ENCODE data around the gene CDH16.

Gene CDH16

DNA sequence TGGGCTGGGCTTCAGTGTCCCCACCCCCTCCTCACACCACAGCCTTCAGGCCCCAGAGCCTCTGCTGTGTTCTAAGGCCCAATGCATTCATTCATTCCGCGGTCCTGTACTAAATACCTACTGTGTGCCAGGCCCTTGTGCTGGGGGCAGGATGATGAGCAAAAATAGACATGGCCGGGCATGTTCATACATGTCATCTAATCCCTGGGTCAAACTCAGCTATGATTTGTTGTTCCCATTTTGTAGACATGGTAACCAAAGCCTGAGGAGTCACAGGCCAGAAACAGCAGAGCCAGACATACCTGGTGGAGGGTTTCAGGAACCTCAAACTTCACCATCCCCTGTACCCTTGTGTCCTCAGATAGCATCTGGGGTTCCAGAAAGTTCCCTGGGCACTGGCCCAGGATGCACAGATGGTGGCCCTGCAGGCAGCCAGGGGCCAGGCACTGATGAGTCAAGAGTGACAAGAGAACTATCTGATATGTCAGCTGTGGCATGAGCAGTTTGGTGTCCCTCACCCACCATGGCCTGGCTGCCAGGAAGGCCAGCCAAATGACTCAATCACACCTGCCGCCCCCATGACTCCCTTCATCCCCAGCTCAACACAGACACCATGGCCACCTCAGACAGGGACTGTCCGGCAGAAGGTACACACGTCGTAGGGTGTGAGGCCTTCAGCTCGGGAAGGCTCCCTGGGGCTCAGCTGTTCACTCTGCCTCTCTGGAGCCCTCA is 9.4 kb upstream of the CDH16 start:
- no peak for DNase-seq

DNA sequence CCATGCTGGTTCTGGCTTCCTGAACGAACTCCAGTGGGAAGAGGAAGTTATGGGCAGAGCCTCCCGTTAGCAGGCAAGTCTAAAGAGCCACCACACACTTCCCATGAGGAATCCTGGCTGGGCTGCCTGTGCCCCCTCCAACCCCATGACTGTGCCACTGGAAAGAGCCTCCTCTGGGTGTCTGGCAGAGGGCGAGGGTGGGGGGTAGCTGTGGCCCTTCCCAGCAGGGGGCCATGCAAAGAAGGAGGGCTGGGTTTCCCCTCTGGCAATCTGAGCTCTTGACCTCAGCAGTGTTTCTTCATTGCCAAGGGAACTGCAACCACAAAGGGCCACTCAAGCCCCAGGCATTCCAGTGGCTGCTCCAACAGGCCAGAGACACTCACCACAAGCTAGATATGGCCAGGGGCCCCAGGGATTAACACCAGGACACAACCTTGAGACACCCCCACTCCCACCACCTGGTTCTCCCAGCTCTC is 8.3 kb upstream of the CDH16 start:
- peak; percentile 81 for DNase-seq

DNA sequence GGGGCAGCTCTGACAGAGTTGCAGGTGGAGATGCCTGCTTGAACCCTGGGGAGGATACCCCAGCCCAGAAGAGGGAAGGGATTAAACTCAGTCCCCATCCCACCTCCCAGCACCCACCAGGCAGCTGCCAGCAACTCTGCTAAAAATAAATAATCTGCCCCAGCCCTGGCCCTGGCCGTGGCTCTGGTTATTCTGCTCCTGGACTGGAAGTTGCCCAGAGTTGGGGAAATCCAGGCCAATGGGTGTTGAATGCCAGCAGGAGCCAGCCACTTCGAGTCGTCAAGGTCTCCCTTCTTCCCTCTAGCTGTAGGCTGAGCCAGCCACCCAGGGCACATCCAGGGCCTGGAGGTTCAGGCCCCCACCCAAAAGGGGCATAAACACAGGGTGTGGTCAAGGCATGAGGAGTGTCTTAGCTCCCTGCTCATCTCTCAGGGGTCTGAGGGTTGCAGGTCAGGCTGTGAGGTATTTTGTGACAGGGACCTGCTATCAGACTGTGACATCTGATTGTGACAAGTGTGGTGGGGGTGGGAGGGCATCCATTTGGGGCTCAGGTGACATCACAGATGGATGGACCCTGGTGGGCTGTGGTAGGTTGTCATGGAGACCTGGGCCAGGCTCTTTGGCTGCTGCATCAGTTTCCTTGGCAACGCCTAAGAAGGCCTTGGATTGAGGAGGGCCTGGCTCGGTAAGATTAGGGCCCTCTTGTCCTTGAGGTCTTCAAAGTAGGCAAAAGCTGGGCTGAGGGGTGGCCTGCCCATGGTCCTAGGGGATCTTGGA is 7.7 kb upstream of the CDH16 start:
- no peak for DNase-seq

DNA sequence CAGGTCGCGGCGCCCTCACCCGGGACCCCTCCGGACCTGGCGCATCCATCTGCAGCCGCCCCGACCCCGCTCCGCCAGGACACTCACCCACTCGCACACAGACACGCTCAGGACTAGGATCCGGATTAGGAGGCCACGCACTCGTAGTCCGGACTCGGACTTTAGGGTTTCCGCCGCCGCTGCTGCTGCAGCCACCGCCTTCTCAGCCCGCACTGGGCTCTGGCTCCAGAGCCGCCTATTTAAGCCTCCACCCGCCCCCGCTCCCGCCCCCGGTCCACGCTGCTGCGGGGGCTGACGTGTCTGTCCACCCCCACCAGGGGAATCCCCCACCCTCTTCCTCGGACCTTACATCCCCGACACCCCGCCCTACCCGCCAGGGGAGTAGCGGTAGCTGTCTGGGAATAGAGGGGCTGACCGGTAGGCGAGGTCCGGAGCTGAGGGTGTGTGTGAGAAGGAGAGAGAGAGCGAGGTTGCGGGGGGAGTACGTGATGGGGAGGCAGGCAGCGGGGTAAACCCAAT is 6.7 kb upstream of the CDH16 start, which contains the start of gene RRAD:
RRAD (minus strand) TSS at position 214 of the 519 bp plus-strand sequence. CDS start 356 bp downstream, outside the sequence.
- no peak for DNase-seq

DNA sequence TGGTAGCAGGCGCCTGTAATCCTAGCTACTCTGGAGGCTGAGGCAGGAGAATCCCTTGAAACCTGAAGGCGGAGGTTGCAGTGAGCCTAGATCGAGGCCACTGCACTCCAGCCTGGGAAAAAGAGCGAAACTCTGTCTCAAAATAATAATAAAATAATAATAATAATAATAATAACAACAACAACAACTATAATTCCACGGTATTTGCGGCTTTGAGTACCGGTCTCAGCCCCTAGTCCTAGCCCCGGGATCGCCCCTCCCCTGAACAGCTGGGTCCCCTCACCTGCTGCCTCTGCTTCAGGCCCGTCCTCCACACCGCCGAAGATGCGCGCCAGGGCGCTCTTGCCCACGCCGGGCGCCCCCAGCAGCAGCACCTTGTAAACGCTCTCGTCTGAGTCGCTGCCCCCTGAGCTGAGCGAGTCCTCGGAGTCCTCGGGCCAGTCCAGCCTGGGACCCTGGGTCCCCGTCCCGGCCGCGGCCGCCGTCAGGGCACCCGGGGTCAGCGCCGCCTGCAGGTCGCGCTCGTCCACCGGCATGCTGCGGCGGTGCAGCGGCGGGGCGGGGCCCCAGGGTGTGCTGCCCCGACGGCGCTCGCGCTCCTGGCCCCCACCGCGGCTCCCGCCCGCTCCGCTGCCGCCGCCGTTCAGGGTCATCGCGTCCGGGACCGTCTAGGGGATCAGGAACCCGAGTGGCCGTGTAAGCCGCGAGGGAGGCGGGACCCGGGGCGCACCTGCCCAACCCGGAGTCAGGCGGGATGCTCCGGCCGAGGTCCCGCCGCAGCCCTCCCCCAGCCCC is 6.0 kb upstream of the CDH16 start:
- no peak for DNase-seq

DNA sequence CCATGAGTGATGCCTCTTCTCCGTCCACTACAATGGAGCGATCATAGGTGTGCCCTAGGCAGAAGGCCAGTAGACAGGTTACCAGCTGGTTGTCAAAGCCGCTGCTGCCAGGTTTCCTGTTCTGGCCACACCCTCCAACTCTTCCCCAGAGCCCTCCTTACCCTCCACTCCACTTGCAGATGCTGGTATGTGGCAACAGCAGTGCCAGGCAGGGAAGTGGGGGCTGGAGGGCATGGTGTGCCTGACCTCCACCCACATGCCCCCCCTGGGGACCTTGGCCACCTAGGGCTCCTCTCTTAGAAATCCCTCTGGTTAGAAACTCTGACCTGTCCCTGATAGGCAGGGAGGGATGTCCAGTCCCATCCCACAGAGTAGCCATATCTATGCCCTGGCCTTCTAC is 5.2 kb upstream of the CDH16 start:
- no peak for DNase-seq

DNA sequence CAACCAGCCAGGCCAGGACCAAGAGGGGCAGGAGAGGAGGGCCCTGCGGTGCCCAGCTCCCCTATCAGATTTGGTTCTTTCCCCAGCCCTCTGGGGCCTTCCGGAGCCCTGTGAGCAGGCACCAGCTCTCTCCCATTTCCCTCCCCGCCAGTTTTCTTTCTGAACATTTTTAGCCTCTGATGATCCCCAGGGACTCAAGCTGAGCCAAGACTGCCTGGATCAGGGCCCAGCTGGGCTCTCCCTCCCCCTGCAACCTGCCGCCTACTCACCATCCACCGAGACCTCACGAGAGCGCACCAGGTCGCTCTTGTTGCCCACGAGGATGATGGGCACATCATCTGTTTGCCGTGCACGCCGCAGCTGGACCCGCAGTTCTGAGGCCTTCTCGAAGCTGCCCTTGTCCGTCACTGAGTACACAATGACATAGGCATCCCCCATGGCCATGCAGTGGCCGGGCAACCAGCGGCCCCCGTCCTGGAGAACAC is 4.6 kb upstream of the CDH16 start:
- DNase-seq, result peak; percentile 38

DNA sequence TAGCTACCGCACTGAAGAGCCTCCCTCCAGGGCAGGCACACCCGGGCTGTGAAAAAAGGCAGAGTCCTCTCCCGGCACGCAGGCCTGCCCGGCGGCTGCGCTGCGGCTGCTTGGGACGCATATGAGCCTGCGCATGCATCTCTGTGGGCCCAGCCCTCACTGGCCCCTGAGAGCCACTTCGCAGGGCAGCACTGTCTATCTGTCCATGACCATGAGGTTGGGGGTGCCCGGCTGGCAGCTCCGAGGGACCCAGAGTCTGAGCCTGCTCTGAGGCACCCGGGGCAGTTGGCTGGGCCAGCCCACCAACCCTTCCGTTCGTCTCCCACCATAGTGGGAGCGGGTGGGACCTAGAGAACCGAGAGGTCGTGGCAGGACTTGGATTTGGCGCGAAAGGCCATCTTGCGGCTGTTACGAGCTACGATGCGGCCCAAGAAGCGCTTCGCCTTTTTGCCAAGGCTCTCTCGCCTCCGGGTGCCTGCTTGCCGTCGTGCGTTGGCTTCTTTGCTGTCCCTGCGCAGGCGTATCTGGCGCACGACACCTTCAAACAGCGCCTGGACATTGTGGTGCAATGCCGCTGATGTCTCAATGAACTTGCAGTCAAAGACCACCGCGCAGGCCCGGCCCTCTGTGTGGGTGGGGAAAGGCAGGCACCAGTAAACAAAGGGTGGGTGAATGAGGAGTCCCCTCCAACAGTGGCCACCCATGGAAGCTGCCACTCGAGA is 3.2 kb upstream of the CDH16 start:
- no peak for DNase-seq

DNA sequence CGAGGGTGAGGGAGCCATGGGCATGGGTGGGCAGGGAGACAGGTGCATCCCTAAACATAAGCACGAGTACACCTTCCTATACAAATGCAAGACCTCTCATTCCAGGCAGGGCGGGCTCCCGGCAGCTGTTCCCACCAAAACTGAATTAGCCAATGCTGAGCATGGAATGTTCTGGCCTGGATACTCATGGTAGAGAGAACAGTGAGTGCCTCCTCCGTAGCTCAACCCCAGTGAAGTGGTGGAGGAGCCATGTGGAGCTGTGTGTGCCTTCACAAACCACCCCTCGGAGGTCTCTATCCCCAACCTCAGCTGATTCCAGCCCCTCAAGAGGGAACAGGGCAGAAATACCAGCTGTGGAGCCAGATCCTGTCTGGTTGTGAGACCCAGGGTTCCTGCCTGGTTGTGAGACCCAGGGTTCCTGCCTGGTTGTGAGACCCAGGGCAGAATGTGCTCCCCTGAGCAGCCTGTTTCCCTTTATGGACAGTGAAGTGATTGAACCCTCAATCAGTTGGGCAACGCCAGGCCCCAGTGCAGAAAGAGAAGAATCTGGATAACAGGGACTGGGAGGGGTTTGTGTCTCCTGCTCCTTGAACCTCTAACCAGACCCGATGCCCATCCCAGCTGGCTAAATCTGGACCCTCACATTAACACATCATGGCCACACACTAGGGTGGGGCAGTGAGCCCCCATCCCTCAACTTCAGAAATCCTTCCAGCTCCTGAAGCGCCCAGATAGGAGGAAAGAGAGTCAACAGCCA is 2.4 kb upstream of the CDH16 start:
- DNase-seq, result no peak

DNA sequence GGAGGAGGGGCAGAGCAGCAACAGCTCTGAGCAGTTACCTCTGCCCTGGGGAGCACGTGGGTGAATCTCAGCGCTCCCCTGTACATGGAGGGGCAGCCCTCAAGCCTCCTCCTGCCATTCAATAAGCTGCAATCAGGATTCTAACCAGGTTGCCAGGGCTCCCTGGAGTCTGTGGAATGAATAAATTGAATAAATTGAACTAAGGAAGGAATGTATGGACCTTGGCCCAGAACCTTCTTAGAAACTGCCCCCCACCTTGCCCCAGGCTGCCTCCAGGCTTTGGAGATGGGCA is 1.6 kb upstream of the CDH16 start:
- DNase-seq, result no peak

DNA sequence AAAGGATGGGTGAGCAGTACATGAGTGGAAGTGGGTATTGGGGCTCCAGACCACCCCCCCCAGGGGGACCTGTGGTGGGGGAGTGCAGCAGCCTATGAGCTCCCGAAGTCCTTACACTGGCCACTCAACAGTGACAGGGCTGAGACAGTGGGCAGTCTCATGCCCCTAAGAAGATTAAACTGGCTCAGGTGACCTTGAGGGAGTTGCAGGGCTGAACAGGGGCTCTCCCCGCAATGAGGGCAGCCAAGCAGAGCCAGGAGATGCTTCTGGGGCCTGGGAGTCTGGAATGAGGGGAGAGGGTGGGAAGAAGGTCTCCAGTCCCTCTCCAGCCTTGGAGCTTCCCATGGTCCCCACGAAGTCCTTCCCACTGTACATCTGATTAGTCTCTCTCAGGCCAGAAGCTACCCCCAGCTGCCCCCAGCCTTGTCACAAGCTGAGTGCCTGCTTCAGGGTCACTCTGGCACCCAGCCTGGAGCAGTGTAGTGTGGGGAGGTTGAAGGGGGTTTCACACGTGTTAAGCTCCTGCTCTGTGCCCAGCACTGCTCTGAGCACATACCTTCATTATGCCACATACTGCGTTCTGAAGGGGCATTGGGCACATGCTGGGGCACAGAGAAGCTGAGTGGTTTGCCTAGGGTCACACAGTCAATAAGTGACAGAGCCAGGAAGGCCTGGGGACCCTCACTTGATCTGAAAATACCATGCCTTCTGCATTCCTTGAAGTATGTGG is 1.0 kb upstream of the CDH16 start:
- DNase-seq, result no peak

DNA sequence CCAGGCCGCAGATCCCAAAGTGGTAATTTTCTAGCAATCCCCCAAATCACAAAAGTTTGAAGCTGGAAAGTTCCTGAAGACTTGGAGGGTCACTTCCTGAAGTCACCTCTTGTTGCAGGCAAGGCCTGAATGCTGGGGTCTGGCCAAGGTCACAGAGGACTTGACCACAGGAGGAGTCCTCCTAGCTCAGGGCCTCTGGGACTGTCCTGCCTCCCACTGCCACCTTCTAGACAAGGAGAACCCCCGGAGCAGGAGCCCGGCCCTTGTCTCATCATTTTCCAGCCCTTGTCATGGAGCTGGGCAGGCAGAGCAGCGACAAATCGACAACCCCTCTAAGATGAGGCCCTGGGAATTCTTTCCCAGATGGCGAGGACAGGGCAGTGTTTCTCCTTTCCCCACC is 330 bp downstream of the CDH16 start:
- no peak for DNase-seq

DNA sequence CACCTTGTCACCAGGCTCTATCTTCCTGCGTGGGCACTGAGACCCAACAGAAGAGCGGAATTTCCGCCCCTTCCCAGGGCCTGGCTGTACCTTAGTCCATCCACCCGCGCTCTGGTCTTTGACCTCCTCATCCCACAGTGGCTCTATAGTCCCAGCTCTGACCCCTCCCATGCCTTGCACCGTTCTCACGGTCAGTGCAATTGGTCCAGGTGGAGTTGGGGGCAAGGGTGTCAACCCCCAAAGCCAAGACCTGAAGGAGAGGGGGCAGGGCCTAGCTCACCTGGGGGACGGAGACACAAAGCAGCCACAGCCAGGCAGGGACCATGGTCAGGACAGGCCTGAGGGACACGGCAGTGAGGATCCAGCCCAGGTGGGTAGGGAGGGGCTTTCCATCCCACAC is 944 bp downstream of the CDH16 start:
- no peak for DNase-seq

DNA sequence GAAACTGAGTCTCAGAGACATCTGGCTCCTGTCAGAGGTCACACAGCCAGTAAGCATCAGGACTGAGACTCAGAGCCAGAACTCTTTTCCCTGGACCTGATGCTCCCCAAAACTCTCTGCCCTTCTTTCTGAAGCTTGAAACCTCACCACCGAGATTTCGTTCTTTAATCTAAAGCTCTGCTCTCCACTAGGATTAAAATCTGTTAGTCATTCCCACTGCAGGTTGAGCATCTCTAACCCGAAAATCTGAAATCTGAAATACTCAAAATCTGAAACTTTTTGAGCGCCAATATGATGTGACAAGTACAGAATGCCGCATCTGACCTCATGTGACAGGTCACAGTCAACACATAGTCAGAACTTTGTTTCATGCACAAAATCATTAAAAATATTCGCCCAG is 2.2 kb downstream of the CDH16 start:
- no peak for DNase-seq

DNA sequence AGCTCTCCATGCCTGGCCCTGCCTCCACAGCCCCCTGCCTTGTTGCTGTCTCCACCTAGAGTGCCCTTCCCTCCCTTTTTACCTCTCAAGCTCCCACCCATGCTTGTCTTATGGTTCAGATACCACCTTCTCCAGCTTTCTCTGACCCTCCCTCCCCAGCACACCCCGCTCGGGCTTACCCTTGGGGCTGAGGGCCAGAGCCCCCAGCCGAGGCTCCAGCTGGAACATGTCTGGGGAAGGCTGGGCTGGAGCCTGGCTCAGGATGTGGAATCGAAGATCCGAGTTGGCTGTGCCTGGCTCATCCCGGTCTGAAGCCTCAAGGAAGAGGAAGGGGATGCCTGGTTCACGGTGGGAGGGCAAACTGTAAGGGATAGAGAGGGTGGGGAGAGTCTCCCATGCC is 3.6 kb downstream of the CDH16 start:
- no peak for DNase-seq

DNA sequence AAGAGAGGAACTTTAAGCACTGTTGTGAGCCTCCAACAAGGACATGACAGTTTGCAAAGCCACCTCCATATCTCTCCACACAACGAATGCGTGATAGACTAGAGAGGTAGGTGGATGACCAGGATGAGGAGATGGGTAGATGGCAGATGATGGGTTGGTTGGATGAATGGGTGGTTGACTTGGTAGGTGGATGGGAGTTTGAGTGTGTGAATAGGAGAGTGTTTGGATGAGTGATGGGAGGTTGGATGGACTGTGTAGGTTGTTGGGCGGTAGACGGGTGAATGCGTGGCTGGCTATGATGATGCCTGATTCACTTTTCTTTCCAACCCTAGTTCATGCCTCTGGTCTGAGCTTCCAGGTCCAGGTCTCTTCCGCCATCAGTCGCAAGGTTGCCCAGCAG is 4.1 kb downstream of the CDH16 start:
- DNase-seq, result no peak

DNA sequence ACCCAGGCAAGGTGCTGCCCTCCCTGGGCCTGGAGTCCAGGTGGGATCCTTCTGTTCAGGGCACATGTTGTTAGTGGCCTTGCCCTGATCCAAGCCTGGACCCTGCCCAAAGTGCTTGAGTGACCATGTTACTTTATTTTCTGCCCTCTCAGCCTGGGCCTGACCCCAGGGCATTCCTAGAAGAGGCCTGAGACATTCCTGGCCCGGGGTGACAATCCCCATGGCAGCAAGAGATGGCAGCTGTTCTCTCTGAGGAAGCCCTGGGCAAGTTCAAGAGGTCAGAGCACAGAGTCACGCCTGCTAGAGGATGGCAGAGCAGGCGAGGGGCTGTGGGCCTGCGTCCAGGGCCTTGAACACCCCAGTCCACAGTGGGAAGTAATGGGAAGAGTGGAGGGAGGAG is 5.0 kb downstream of the CDH16 start:
- DNase-seq, result no peak

DNA sequence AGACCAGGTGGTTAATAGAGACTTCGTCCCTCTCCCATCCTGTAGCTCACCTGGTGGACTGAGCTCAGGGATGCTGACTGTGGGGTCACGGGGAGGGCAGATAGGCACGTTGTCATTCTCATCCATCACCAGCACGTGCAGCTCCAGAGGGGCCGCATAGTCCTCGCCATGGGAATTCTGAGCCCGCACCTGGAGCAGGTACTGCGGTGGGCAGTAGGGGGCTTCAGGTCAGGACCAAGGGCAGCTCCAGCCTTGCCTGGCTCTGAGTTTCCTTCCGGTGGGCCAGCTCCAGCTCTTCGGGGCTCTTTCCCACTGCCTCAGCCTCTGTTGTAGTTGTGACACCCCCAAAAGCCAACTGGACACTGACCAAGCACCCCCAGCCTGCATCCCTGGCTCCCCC is 5.6 kb downstream of the CDH16 start:
- DNase-seq, result no peak

DNA sequence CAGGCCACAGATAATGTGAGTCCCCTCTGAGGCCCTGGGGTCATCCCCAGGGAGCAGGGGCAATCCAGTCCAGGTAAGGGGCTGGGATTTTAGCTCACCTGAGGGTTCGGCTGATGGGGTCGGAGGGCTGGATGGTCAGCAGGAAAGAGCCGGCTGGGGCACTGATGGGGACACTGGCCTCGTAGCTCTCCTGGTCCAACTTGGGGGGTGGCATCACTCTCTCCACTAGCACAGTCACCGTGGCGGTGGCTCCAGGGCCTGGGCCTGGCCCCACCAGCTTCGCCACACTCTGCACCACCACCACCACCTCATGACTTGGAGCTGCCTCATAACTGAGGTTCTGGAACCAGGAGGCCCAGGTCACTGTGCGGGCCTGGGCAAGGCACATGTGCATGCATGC is 6.9 kb downstream of the CDH16 start:
- no peak for DNase-seq

DNA sequence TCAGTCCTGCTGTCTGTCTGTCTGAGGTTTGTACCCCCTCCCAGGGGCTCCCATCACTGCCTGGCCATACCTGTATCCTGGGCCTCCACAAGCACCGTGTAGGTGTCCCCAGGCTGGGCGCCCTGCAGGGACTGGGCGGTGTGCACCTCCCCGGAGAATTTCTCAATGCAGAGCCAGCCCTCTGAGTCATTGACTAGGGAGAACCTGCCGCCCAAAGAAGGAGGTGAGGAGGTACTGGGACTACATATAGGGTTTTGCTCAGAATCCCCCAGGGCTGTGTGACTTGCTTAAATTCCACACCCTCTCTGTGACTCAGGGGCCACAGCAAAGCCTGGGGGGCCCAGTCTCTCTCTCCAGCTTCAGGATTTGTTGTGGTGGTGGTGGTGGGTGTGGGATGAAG is 7.6 kb downstream of the CDH16 start:
- no peak for DNase-seq

Data from fibroblast of skin of scalp (primary cell).